Trophoblast cell (in vitro differentiated cells and primary cell): ENCODE measurements around the gene ZNF552.
"Not testable (repeated sequence)": the region's sequence is repeated elsewhere in the genome, so short reads cannot be mapped to it uniquely, and the experiment has no call there.

ENCODE experiments used
- DNase-seq, 2 donors: peaks; one replicate each; pipeline ENCODE4 v3.0.0-alpha.2; 2016
- H2AFZ ChIP-seq: 2 replicates; pipeline ENCODE4 v1.6.1; 2013; ENCODE audit warnings: low read length, moderate library complexity, mild to moderate bottlenecking; ENCODE audit not compliant: insufficient read depth, poor library complexity
- H2AK5ac ChIP-seq: 2 replicates; pipeline ENCODE4 v1.6.1; 2013; ENCODE audit warnings: mild to moderate bottlenecking, low read length
- H2BK120ac ChIP-seq: 2 replicates; pipeline ENCODE4 v1.6.1; 2013; ENCODE audit warnings: low read length, mild to moderate bottlenecking, moderate library complexity; ENCODE audit not compliant: insufficient read depth, poor library complexity
- H2BK12ac ChIP-seq: 2 replicates; pipeline ENCODE4 v1.6.1; 2013; ENCODE audit warnings: mild to moderate bottlenecking, low read length, moderate library complexity
- H2BK5ac ChIP-seq: 2 replicates; pipeline ENCODE4 v1.6.1; 2013; ENCODE audit warnings: low read length, low read depth, moderate library complexity, mild to moderate bottlenecking; ENCODE audit not compliant: poor library complexity
- H3K14ac ChIP-seq: 2 replicates; pipeline ENCODE4 v1.6.1; 2013; ENCODE audit warnings: mild to moderate bottlenecking, low read length
- H3K18ac ChIP-seq: 2 replicates; pipeline ENCODE4 v1.6.1; 2013; ENCODE audit warnings: mild to moderate bottlenecking, low read length
- H3K23ac ChIP-seq: 2 replicates; pipeline ENCODE4 v1.6.1; 2013; ENCODE audit warnings: low read length
- H3K27ac ChIP-seq: 2 replicates; pipeline ENCODE4 v1.5.1; 2013; ENCODE audit warnings: low read depth, mild to moderate bottlenecking, inconsistent platforms, low read length, moderate library complexity
- H3K27me3 ChIP-seq: 2 replicates; pipeline ENCODE4 v1.6.1; 2013; ENCODE audit warnings: inconsistent platforms, mild to moderate bottlenecking, low read length, moderate library complexity; ENCODE audit not compliant: insufficient read depth
- H3K36me3 ChIP-seq, 2 experiments: 1 replicate in 1 of 2; 2 replicates in 1 of 2; pipeline ENCODE4 v1.6.1; 2013; ENCODE audit warnings: low read length in 2 of 2, mild to moderate bottlenecking in 2 of 2, moderate library complexity in 1 of 2; ENCODE audit not compliant: insufficient read depth in 2 of 2, control insufficient read depth in 1 of 2
- H3K4ac ChIP-seq: 2 replicates; pipeline ENCODE4 v1.6.1; 2013; ENCODE audit warnings: low read depth, mild to moderate bottlenecking, low read length, moderate library complexity
- H3K4me1 ChIP-seq, 2 experiments: 1 replicate in 1 of 2; 2 replicates in 1 of 2; pipeline ENCODE4 v1.6.1; 2013; ENCODE audit warnings: low read length in 2 of 2, mild to moderate bottlenecking in 2 of 2, moderate library complexity in 1 of 2; ENCODE audit not compliant: insufficient read depth in 2 of 2, control insufficient read depth in 1 of 2
- H3K4me2 ChIP-seq: 2 replicates; pipeline ENCODE4 v1.6.1; 2013; ENCODE audit warnings: inconsistent platforms, mild to moderate bottlenecking, low read length, moderate library complexity
- H3K4me3 ChIP-seq: 2 replicates; pipeline ENCODE4 v1.5.1; 2013; ENCODE audit warnings: mild to moderate bottlenecking, low read depth, low read length, inconsistent platforms
- H3K79me1 ChIP-seq: one replicate; pipeline ENCODE4 v1.6.1; 2013; ENCODE audit warnings: low read length
- H3K79me2 ChIP-seq: 2 replicates; pipeline ENCODE4 v1.6.1; 2013; ENCODE audit warnings: low read length, mild to moderate bottlenecking; ENCODE audit not compliant: control insufficient read depth, insufficient read depth, poor library complexity
- H3K9ac ChIP-seq: 2 replicates; pipeline ENCODE4 v1.6.1; 2013; ENCODE audit warnings: mild to moderate bottlenecking, low read length
- H3K9me3 ChIP-seq: 2 replicates; pipeline ENCODE4 v1.6.1; 2013; ENCODE audit warnings: low read depth, mild to moderate bottlenecking, control low read depth, inconsistent platforms, low read length; ENCODE audit not compliant: insufficient read depth
- H4K12ac ChIP-seq: 2 replicates; pipeline ENCODE4 v1.6.1; 2013; ENCODE audit warnings: low read depth, mild to moderate bottlenecking, low read length, moderate library complexity
- H4K8ac ChIP-seq: 2 replicates; pipeline ENCODE4 v1.6.1; 2013; ENCODE audit warnings: low read depth, mild to moderate bottlenecking, low read length, moderate library complexity
- H4K91ac ChIP-seq: one replicate; pipeline ENCODE4 v1.6.1; 2013; ENCODE audit warnings: low read depth, mild to moderate bottlenecking, low read length, moderate library complexity
- WGBS: extraction: QIAGEN DNeasy Blood & Tissue Kit; methylation state at CpG from one replicate; pipeline ENCODE4 v1.1.7; 2013; ENCODE audit warnings: missing lambda C conversion rate; ENCODE audit not compliant: insufficient read length, insufficient coverage; ENCODE audit errors: extremely low coverage; 5-methylcytosine and 5-hydroxymethylcytosine counted together

Gene ZNF552

DNA sequence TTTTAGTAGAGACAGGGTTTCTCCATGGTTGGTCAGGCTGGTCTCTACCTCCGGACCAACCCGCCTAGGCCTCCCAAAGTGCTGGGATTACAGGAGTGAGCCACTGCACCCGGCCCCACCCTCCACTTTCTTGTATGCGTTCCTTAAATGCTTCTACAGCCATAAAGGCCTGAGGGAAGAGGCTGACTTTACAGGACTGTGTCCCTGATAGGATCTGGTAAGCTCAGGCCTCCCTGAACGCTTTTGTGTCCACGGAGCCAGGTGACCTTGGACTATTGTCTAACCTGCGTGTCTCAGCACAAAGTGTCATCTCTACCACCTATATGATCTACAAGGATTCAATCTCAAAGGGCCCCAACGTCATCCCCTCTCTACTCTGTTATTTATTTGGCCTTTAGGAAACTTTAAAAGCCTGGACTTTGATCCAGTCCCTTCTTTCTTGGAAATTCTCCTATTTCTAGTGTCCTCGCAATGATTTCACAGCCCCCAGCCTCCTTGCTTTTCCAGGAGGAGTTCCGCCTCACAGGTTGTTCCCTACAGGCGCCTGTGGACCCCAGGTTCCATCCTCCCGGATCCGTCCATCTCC lies 701 bp downstream of the ZNF552 start:
- H4K12ac ChIP-seq, result peak overlapping the region; percentile 14
- WGBS, result no CpG with 5 or more reads among the region's 13 CpGs
- H3K4me2 ChIP-seq, result peak overlapping the region; percentile 75
- H2BK12ac ChIP-seq, result no peak overlapping the region
- peak overlapping the region; percentile 79 for H3K27ac ChIP-seq
- peak overlapping the region; percentile 65 for H2AK5ac ChIP-seq
- peak overlapping the region; percentile 29 for H3K18ac ChIP-seq
- H4K91ac ChIP-seq, result peak overlapping the region; percentile 68
- peaks cover 15 to 22% of the 10 kb centered on the region in 2 experiments for H3K36me3 ChIP-seq
- peak overlapping the region; percentile 50 for H2AFZ ChIP-seq
- H3K79me2 ChIP-seq, result peaks cover 8% of the 10 kb centered on the region
- peak overlapping the region; percentile 95 for H3K9ac ChIP-seq
- peak overlapping the region; percentile 49 for H2BK120ac ChIP-seq
- peak overlapping the region; percentile 85 for H3K14ac ChIP-seq
- no peaks in the 10 kb centered on the region for H3K9me3 ChIP-seq
- peak overlapping the region; percentile 75 for H2BK5ac ChIP-seq
- H3K27me3 ChIP-seq, result no peaks in the 10 kb centered on the region
- H3K4me3 ChIP-seq, result peak overlapping the region; percentile 89
- H3K79me1 ChIP-seq, result peaks cover 17% of the 10 kb centered on the region
- H3K23ac ChIP-seq, result no peak overlapping the region
- peaks cover 28 to 33% of the 10 kb centered on the region in 2 experiments for H3K4me1 ChIP-seq
- peak; percentile 91 to 92 for DNase-seq
- H4K8ac ChIP-seq, result peak overlapping the region; percentile 39
- peak overlapping the region; percentile 47 for H3K4ac ChIP-seq

DNA sequence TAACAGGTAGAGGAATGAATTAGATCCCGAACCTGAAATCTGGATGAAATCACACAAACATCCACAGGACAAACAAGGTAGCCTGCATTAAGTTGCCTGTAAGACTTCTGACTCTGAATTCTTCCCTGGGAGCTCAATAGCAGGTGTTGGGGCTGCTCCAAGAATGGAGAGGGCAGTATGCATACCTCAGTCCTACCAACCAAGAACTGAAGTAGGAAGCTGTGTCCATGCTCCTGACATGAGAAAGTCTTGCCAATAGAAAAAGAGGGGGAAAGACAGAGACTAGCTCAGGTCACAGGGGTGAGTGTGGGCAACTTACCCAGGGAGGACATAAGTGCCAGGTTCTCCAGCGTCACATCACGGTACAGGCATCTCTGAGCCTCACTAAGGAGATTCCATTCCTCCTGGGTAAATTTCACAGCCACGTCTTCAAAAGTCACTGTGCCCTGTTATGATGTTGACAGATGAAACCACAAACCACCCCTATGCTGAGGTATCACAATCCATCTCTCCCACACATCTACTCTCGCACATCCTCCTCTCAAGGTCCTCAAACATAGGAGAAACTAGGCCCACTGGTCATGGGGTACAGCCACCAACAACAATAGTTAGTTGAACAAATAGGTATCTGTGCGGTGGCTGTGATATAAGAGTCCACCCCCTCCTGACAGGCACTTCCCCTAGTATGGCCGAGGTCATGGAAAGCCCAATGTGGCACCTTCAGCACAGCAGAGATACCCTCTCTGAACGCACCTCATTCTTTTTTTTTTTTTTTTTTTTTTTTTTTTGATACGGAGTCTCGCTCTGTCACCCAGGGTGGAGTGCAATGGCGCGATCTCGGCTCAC lies 1.5 kb downstream of the ZNF552 start:
- not testable (repeated sequence) for DNase-seq, H2AK5ac ChIP-seq

DNA sequence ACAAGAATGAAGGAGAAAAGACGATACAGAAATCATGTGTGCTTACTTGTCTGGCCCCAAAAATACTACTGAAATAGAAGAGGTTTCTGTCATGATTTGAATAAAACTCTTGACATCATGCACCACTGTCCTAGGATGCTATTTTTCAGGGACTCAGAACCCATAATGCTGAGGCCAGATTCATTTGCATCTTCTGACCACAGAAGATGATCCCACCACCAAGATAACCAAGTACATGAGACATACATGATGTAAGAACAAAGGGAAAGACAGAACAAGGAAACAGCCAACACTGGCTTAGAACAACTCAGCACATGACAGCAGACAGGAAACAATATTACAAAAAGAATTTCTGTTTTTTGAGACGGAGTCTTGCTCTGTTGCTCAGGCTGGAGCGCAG lies 2.5 kb downstream of the ZNF552 start:
- no CpG with 5 or more reads among the region's 3 CpGs for WGBS
- Histone ChIP-seq H2BK12ac (no peak overlapping the region), H4K8ac (no peak overlapping the region), H3K27me3 (no peaks in the 10 kb centered on the region), H2AK5ac (no peak overlapping the region), H3K18ac (no peak overlapping the region), H4K12ac (no peak overlapping the region), H3K4ac (no peak overlapping the region), H2BK5ac (no peak overlapping the region), H3K14ac (no peak overlapping the region), H3K9ac (no peak overlapping the region), H3K79me2 (peaks cover 8% of the 10 kb centered on the region), H3K4me3 (no peak overlapping the region), H4K91ac (no peak overlapping the region), H2BK120ac (no peak overlapping the region), H3K36me3 (peaks cover 21 to 37% of the 10 kb centered on the region in 2 experiments), H3K79me1 (peaks cover 16% of the 10 kb centered on the region), H3K27ac (no peak overlapping the region), H3K4me1 (peaks cover 26 to 28% of the 10 kb centered on the region in 2 experiments), H3K9me3 (no peaks in the 10 kb centered on the region), H3K23ac (no peak overlapping the region), H3K4me2 (no peak overlapping the region), H2AFZ (no peak overlapping the region)
- no peak for DNase-seq

More for the DNA sequence above, 1.5 kb downstream of the ZNF552 start:
- not testable (repeated sequence) for H3K27ac ChIP-seq, H3K27me3 ChIP-seq, H4K91ac ChIP-seq, H4K8ac ChIP-seq, H3K23ac ChIP-seq, H3K9ac ChIP-seq, H3K14ac ChIP-seq, H2AFZ ChIP-seq, H3K9me3 ChIP-seq, H4K12ac ChIP-seq, H3K79me2 ChIP-seq, H2BK120ac ChIP-seq, H3K4me3 ChIP-seq
- WGBS, result no CpG with 5 or more reads among the region's 13 CpGs
- Histone ChIP-seq H3K79me1 (peaks cover 16% of the 10 kb centered on the region), H3K18ac (peak overlapping the region; percentile 40), H2BK5ac (peak overlapping the region; percentile 15), H3K4me1 (peaks cover 28 to 29% of the 10 kb centered on the region in 2 experiments), H2BK12ac (peak overlapping the region; percentile 31), H3K4ac (peak overlapping the region; percentile 47), H3K4me2 (peak overlapping the region; percentile 75), H3K36me3 (peaks cover 17 to 27% of the 10 kb centered on the region in 2 experiments)

DNA sequence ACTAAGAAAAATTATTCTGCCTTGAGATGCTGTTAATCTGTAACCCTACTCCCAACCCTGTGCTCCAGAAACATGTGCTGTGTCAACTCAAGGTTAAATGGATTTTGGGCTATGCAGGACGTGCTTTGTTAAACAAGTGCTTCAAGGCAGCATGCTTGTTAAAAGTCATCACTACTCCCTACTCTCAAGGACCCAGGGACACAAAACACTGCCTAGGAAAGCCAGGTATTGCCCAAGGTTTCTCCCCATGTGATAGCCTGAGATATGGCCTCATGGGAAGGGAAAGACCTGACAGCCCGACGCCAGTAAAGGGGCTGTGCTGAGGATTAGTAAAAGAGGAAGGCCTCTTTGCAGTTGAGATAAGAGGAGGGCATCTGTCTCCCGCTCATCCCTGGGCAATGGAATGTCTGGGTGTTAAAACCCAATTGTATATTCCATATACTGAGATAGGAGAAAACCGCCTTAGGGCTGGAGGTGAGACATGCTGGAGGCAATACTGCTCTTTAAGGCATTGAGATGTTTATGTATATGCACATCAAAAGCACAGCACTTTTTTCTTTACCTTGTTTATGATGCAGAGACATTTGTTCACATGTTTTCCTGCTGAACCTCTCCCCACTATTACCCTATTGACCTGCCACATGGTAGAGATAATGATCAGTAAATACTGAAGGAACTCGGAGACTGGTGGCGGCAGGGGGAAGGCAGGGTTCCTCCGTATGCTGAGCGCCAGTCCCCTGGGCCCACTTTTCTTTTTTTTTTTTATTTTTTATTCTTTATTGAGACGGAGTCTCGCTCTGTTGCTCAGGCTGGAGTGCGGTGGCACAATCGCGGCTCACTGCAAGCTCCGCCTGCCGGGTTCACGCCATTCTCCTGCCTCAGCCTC lies 4.1 kb downstream of the ZNF552 start:
- H2AFZ ChIP-seq, H3K9me3 ChIP-seq, H3K4me2 ChIP-seq, H4K12ac ChIP-seq, H3K4me3 ChIP-seq, H3K9ac ChIP-seq, H2BK120ac ChIP-seq, H3K18ac ChIP-seq, H3K27me3 ChIP-seq, H3K4ac ChIP-seq, H2AK5ac ChIP-seq, H4K8ac ChIP-seq, H2BK12ac ChIP-seq, H2BK5ac ChIP-seq, H3K14ac ChIP-seq, H4K91ac ChIP-seq, H3K23ac ChIP-seq, H3K79me2 ChIP-seq: not testable (repeated sequence)
- DNase-seq, result peak; percentile 38 to 64
- no CpG with 5 or more reads among the region's 17 CpGs for WGBS
- H3K27ac ChIP-seq, result peak overlapping the region; percentile 14
- H3K36me3 ChIP-seq, result peaks cover 25 to 40% of the 10 kb centered on the region in 2 experiments
- peaks cover 13% of the 10 kb centered on the region for H3K79me1 ChIP-seq
- peaks cover 21 to 23% of the 10 kb centered on the region in 2 experiments for H3K4me1 ChIP-seq
